ENCODE measurements around the gene TOM1L2. TPM values are rescaled to one million over a fixed set of nuclear protein-coding genes. Genes with fewer than 3 reads are reported as not detected.
A peak's percentile ranks its signal among the peaks of the same experiment; 100 is the strongest.
"Not testable (repeated sequence)": the region's sequence is repeated elsewhere in the genome, so short reads cannot be mapped to it uniquely, and the experiment has no call there.

The TOM1L2 gene
- total RNA-seq, 6 experiments from 2014 or later, result 92.1 to 144 (median 101) TPM

DNA sequence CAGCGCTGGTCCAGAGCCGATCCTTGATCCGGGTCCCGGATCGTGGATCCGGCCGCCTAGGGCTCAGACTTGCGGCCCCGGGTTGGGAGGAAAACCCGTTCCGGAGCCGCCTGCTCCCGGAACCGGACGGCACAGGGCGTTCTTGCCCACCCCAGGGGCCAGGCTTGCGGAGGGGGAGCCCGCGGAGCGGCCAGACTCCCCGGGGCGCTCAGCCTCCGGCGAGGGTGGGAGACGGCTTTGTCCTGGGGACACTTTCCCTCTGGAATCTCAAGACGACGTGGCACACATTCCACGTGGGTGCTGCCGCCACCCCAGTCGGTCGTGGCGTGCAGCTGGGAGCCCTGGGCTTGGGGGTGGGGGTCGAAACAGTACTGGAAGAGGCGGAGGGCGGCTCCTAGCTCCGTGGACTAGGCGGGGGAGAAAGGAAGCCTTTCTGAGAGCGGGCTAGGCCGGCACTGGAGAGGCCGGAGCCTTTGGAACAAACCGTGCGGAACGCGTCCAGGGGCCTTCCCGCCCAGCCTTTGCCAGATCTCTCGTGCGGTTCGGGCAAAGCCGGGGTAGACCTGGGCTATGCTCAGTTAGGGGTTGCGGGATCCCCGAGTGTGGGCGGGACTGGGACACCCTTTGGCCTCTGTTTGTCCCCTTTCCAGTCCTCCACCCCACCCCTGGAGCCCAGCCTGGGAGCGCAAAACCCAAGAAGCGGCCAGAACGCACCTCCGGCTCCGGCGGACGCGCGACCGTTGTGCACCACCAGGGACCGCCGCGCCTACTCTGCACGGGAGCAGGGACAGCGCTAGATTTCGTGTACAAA, 161.9 kb downstream of the TOM1L2 start:
- no peak overlapping the region; the same call in 1 of the 2 replicates for H3K4me3 Mint-ChIP-seq
- H3K27ac Mint-ChIP-seq, result peak overlapping the region; percentile 13; the same call in 1 of the 2 replicates
- no peaks in the 10 kb centered on the region for H3K9me3 Mint-ChIP-seq
- no peak for DNase-seq
- peaks cover 6% of the 10 kb centered on the region; the same call in 1 of the 2 replicates for H3K4me1 Mint-ChIP-seq (ENCODE audit: low read depth)
- H3K36me3 Mint-ChIP-seq (ENCODE audit: low read depth), result peaks cover 9% of the 10 kb centered on the region
- peaks cover 27% of the 10 kb centered on the region for H3K27me3 Mint-ChIP-seq (ENCODE audit: insufficient read depth)
- TF ChIP-seq, protein P1, sequence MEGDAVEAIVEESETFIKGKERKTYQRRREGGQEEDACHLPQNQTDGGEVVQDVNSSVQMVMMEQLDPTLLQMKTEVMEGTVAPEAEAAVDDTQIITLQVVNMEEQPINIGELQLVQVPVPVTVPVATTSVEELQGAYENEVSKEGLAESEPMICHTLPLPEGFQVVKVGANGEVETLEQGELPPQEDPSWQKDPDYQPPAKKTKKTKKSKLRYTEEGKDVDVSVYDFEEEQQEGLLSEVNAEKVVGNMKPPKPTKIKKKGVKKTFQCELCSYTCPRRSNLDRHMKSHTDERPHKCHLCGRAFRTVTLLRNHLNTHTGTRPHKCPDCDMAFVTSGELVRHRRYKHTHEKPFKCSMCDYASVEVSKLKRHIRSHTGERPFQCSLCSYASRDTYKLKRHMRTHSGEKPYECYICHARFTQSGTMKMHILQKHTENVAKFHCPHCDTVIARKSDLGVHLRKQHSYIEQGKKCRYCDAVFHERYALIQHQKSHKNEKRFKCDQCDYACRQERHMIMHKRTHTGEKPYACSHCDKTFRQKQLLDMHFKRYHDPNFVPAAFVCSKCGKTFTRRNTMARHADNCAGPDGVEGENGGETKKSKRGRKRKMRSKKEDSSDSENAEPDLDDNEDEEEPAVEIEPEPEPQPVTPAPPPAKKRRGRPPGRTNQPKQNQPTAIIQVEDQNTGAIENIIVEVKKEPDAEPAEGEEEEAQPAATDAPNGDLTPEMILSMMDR (IDR thresholded peaks at IDR 0.05), result peak; percentile 26

- Mint-ChIP-seq H3K4me3 (no peak overlapping the region), H3K36me3 (ENCODE audit: low read depth) (peaks cover 13% of the 10 kb centered on the region), H3K4me1 (ENCODE audit: low read depth) (peaks cover 6% of the 10 kb centered on the region; the same call in 1 of the 2 replicates), H3K27ac (no peak overlapping the region), H3K27me3 (ENCODE audit: insufficient read depth) (peaks cover 22% of the 10 kb centered on the region), H3K9me3 (no peaks in the 10 kb centered on the region)
- TF ChIP-seq, protein P1 (IDR thresholded peaks at IDR 0.05), result no peak
- DNase-seq, result no peak
Observed at GRCh38 chr17:17809531-17810083, 162.6 kb downstream of the TOM1L2 start.

DNA sequence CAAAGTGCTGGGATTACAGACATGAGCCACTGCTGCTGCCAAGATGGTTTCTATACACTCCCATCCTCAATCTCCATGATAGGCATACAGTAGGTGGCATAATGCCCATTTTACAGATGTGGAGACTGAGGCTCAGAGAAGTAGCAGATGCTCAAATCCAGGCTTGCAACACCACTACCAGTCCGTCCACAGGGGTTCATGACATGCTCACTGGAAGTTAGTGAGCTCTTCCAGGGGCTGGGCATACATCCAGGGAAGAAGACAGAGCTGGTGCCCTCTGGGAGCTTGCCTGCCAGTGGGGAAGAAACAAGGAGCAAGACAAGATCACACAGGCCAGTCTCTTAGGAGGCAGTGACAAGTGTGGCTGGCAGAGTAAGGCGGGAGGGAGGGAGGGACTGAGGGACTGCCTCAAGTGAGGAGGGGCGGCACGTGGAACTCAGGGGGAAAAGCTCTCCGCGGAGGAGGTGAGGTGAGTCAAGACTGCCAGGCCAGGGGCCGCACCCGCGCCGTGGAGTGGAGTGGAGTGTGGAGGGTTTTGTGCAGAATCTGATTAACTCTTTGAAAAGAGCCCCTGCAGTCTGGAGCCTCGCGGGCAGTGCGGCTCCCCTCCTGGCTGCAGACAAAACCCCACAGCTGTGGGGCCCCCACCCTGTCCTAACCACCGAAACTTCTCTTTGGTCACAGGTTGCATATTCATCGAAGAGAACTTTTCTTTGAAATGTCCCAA, 163.3 kb downstream of the TOM1L2 start:
- Mint-ChIP-seq H3K36me3 (ENCODE audit: low read depth) (peaks cover 17% of the 10 kb centered on the region), H3K9me3 (no peaks in the 10 kb centered on the region), H3K27ac (no peak overlapping the region), H3K27me3 (ENCODE audit: insufficient read depth) (peaks cover 19% of the 10 kb centered on the region), H3K4me1 (ENCODE audit: low read depth) (peaks cover 6% of the 10 kb centered on the region; the same call in 1 of the 2 replicates), H3K4me3 (no peak overlapping the region)
- peak; percentile 15 for DNase-seq
- TF ChIP-seq, protein P1 (IDR thresholded peaks at IDR 0.05), result no peak

- not testable (repeated sequence) for DNase-seq; H3K9me3 Mint-ChIP-seq; H3K27ac Mint-ChIP-seq; H3K4me3 Mint-ChIP-seq; H3K4me1 Mint-ChIP-seq (ENCODE audit: low read depth)
- peaks cover 19% of the 10 kb centered on the region for H3K27me3 Mint-ChIP-seq (ENCODE audit: insufficient read depth)
- peaks cover 19% of the 10 kb centered on the region for H3K36me3 Mint-ChIP-seq (ENCODE audit: low read depth)
Observed at GRCh38 chr17:17808200-17808599, 164.0 kb downstream of the TOM1L2 start.

- Mint-ChIP-seq H3K4me3 (no peak overlapping the region), H3K27ac (peak overlapping the region; percentile 18; the same call in 1 of the 2 replicates), H3K9me3 (no peaks in the 10 kb centered on the region), H3K36me3 (ENCODE audit: low read depth) (peaks cover 19% of the 10 kb centered on the region), H3K4me1 (ENCODE audit: low read depth) (peaks cover 6% of the 10 kb centered on the region; the same call in 1 of the 2 replicates), H3K27me3 (ENCODE audit: insufficient read depth) (peaks cover 19% of the 10 kb centered on the region)
- TF ChIP-seq, protein P1 (IDR thresholded peaks at IDR 0.05), result no peak
- DNase-seq, result no peak
Observed at GRCh38 chr17:17807440-17807839, 164.8 kb downstream of the TOM1L2 start.
